Activated CD8-positive, alpha-beta memory T cell treated with anti-CD3 and anti-CD28 coated beads for 48 hours (primary cell): Measurements from ENCODE around the gene CEMP1.

Experiments used
- DNase-seq, 3 experiments: peaks; one replicate each; pipeline ENCODE4 v3.0.0-alpha.2; 2020; ENCODE audit warnings: low read depth in 2 of 3, low spot score in 2 of 3

Gene CEMP1

DNA sequence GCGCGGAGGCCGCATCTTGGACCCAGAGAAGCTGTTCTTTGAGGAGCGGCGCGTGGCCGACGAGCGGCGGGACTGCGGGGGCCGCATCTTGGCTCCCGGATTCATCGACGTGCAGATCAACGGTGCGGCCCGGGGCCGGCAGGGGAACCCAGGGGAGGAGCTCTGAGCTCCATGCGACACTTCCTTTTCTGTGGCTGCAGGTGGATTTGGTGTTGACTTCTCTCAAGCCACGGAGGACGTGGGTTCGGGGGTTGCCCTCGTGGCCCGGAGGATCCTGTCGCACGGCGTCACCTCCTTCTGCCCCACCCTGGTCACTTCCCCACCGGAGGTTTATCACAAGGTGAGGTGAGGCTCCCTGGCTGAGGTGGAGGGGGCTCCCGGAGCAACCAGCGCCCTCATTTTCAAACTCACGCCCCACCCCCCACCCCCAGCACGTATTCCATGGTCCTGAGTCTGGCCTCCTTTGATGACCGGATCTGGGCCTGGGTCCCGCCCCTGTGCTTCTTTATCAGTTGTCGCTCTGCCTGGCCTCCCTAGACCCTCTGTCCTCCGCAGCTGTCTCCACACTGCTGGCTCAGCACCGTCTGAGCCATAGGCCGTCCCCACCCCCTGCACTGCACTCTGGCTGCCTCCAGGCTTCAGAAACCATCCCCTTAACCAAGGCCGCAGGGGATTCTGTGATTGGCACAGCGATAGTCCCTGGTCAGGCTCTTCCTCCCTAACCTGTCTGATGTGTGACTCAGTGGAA, 10.2 kb downstream of the CEMP1 start:
- no peak for DNase-seq

DNA sequence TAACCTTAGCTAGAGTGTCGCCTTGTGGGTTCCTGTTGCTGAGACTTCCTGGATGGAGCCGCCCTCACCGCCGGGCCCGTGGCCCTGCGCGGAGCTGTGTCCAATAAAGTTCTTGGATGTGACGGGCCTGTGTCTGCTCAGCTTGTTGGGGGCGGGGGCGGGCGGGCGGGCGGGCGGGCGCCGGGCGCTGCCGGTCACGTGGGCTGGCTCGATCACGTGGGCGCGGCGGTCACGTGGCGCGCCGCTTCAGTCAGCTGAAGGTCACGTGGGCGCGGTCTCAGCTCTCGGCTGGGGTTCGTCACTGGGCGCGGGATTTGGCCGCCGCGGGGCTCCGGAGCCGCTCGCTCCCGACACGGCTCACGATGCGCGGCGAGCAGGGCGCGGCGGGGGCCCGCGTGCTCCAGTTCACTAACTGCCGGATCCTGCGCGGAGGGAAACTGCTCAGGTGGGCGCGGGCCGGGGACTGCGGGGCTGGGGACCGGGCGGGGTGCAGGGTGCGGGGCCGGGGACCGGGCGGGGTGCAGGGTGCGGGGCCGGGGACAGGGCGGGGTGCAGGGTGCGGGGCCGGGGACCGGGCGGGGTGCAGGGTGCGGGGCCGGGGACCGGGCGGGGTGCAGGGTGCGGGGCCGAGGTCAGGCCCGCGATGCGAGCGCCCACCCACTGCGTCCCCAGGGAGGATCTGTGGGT, 11.0 kb downstream of the CEMP1 start, which contains the start of gene AMDHD2:
AMDHD2 (plus strand) TSS at position 275 of the 687 bp plus-strand sequence; CDS start at position 363, 88 bp downstream.
- DNase-seq: peak; percentile 69 to 82 (median 78)

DNA sequence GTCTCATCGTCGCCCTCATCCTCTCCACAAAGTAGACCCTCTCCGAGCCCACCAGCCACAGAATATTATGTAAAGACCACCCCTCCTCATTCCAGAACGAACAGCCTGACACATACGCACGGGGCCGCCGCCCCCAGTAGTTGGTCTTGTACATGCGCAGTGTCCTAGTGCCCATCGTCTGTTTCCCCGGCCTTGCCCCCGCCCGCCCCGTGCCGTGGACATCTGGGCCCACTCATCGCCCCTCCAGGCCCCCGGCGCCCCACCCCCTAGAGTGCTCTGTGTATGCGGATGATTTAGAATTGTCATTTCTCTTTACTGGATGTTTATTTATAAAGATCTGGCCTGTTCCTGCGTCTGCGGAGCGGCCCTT, 11.5 kb downstream of the CEMP1 start:
- no peak for DNase-seq

DNA sequence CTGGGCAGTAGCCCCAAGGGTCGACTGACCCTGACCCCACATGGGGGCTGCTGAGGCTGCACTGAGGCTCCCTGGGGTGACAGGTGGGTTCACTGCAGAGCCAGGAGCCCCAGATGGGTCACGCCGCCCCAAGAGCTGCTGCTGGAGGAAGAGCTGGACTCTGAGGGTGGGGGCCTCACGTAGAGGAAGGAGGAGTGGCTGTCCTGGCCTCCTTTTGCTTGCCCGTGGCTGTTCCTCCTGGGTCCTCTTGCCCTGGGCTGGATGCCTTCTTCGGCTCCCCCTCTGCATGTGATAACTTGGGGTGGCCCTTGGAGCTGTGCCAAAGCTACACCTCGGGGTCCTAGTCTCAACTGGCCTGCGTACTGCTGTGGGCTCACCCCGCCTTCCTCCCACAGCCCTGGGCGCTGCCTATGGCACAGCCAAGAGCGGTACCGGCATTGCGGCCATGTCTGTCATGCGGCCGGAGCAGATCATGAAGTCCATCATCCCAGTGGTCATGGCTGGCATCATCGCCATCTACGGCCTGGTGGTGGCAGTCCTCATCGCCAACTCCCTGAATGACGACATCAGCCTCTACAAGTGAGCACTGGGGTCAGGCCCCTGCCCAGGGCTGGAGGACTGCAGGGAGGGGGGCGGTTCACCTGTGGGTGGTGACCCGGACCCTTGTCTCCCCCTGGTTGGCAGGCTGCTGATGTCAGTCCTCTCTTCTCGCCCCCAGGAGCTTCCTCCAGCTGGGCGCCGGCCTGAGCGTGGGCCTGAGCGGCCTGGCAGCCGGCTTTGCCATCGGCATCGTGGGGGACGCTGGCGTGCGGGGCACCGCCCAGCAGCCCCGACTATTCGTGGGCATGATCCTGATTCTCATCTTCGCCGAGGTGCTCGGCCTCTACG, 12.1 kb downstream of the CEMP1 start:
- DNase-seq: no peak

DNA sequence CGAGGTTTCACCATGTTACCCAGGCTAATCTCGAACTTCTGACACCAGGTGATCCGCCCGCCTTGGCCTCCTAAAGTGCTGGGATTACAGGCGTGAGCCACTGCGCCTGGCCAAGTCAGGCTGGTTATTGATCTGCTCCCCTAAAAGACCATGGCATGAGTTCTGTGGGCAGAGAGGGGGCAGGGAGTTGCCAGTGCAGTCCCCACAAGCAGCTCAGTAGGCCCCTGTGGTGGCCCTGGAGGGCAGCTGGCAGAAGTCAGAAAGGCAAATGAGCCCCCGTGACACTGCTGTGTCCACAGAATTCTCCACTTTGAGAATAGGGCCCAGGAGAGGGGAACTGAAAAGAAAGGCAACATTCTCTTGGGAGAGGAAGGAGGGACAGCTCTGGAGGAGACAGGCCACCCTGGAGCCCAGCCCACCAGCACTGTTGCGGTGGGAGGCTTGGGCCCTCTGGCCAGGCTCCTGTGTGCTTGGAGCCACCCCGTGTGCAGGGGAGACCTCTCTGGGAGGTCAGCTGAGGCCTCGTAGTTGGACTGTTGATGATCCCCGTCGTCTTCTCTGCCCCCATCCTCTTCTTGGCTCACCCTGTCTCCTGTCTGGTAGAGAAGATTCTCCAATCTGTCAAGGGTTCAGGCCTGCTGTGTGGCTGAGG, 13.1 kb downstream of the CEMP1 start:
- DNase-seq: no peak

DNA sequence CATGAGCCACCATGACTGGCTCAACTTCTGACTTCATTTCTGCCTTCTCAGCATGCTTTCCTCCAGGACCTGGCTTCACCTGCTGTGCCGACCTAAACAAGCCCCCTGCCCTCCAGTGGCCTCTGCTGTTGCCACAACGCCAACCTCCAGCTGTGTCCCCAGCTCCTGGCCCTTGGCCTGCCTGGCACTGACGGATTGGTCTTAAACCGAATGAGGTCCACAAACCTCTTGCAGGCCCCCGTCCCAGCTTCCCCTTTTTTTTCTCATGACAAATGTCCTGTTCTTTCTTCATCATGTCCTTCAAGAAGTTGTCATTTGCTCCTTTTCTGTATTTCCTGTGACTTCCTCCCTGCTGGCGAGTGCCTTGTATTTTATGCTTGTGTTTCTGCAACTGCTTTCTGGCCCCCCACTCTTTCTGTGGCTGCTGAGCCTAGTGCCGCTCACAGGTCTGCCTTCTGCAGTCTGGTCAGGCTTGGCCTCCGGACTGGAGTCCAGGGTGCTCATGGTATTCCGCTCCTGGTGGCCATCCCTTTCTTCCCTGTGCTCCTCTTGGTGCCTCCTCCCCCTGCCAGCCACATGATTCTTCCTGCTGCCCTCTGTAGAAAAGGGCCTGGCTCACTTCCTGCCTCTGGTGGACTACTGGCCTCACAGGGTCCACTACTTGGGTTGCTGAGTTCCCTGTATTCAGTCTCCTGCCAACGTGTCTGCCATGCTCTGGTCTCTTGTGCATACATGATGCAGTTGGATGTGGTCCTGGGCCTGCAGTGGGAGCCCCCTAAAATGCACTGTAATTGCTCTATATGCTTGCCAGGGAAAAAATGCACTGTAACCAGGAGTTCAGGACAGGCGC, 14.6 kb downstream of the CEMP1 start:
- DNase-seq: no peak

DNA sequence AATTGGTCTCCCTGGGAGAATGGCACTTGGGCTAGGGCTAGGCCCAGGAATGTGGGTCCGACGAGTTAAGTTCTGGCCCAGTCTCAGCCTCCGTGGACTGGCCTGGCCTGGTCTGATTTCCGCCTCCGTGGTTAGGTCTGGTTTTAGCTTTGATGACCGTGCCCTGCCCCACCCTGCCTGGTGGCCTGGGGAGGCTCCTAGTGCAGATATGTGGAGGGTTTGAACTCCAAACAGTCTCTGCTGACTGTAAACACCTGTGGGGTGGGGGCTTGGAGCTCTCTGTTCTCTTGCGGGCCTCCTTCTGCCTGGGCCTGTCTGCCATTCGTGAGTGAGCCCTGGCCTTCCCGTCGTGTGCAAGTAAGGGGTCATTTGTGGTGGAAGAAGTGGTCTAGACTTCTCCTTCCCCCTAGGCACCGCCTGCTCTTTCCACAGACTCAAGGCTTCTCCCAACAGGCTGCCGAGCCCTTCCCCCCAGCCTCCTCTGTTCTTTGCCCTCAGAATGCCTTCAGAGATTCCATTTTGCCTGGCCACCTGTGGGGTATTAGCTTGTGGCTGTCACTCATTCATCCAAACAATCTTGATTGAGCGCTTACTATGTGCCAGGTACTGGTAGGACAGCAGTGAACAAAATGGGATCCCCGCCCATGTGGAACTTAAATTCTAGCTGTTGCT, 15.9 kb downstream of the CEMP1 start:
- no peak for DNase-seq

DNA sequence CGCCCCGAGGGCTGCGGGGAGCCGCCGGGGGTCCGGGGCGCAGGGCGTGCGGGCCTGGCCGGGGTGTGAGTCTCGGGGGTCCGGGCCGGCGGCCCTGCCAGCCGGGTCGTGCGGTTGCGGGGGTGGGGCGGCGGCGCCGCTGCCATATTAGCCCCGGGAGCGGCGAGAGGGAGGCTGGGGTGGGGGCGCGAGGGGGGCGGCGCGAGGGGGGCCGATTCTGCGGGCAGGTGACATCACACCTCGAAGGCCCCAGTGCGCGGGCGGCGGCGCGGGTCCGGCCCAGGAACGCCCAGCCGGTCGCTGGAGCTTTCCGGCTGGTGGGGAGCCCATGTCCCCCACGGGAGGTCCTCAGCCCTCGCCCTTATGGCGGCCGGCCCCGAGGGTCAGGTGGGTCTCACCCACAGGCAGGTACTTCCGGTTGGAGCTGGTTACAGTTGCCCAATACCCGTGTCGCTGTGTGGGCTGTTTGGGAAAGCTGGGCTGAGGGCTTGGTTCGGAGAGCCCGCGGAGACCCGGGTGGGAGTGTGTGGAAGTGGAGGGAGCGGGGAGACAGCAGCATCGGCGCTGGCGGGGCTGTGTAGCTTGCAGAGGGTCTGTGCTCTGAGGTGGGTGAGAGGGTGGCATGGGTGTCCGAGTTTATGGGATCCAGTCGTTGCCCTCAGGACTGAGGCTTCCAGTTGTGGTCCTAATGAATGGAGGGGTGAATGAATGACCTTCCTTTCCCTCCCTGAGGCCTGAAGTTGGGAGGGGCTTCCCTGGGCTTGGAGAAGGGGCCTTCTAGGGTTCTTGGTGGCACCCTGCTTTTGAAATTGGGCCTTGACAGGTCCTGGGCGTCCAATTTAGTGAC, 16.7 kb downstream of the CEMP1 start:
- no peak for DNase-seq

DNA sequence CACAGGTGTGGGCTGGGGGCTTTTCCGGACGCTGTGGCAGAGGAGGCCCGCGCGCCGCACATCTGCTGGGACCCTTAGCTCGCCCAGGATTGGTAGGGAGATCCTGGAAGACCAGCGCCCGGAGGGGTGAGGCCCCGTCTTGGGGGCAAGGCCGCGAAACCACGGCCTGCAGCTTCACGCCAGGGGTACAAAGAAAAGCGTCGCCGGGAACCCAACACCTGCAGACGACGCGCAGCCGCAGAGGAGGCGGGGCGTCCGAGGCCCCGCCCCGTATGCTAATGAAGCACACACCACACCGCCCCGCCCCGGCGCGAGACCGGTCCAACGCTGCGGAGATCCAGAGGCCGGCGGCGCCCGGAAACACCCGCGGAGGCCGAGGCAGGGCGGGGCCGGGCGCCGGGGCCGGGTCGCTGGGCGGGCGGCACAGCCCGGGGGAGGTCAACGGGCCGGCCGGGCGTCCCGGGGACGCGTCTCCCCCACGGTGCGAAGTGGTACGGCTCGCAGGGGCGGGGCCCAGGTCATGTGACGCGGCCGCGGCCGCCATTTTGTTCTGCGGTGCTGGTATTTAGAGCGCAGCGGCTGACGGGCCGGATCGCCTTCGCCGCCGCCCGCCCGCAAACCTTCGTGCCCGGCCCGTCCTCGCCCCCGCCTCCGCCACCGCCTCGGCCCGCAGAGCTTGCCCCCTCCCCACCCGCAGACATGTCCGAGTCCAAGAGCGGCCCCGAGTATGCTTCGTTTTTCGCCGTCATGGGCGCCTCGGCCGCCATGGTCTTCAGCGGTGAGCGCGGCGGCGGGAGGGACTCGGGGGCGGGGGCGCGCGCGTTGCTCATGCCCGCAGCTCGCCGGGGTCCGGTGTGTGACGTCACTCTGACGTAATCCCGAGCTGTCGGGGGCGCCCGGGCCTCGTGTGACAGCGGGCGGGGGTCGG, 17.5 kb downstream of the CEMP1 start, which contains the start of gene ATP6V0C:
ATP6V0C (plus strand) TSS at position 548 of the 928 bp plus-strand sequence; CDS start at position 700, 152 bp downstream.
- peak; percentile 71 to 90 (median 83) for DNase-seq

DNA sequence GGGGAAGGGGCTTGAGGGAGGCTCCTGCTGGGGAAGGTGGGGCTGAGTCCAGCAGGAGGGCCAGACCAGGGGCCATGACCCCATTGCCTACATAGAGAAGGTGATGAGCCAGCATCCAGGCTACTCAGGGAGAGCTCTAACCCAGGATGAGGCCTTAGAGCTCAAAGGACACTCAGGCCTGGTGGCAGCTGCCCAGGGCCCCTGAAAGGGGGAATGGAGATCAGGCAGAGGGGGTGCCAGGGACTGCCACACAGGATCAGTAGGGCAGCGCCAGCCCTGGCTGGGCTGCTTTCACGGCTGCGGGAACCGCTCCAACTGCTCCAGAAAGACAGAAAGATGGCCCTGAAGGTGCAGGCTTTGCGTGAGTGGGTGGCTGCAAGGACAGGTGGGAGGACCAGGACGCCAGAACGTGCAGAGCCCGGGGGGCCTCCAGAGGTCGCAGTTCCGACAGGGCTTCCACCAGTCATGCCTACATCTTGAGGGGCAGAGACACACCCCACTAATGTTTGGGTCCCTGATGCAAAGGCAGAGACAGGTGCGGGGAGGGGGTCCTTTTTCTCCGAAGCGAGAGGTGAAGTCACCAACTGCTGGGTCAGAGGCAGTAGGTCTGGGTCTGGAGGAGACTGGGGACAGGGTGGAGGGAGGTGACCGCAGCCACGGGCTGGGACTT, 18.3 kb downstream of the CEMP1 start:
- no peak for DNase-seq

DNA sequence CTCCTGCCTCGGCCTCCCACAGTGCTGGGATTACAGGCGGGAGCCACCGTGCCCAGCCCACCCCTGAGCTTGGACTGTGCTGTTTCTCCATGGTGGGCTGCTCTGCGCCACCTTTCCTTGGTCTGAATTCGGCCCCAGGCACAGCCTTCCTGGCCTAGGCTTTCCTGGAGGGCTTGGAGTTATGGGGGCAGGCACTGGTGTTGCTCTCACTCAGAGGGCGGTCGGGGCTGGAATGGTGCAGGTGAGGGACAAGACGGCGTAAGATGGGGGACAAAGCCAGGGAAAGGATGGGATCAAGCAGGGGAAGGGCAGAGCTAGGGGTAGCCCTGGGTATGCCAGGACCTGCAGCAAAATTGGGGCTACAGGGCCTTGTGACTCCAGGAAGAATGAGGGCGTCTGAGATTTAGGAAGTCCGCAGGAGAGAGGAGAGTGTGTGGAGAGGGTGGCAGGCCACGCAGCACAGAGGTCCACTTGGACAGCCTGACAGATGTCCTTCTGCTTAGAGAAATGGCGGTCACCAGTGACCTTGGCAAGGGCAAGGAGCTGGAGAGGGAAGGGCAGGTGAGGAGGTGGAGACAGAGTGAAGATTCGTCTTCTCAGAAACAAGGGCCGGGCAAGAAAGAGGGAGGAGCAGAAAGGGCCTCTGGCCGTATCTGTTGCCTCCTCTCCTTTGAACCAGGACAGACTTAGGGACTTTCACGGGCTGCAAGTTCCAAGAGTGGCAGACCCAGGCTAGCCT, 19.0 kb downstream of the CEMP1 start:
- no peak for DNase-seq

DNA sequence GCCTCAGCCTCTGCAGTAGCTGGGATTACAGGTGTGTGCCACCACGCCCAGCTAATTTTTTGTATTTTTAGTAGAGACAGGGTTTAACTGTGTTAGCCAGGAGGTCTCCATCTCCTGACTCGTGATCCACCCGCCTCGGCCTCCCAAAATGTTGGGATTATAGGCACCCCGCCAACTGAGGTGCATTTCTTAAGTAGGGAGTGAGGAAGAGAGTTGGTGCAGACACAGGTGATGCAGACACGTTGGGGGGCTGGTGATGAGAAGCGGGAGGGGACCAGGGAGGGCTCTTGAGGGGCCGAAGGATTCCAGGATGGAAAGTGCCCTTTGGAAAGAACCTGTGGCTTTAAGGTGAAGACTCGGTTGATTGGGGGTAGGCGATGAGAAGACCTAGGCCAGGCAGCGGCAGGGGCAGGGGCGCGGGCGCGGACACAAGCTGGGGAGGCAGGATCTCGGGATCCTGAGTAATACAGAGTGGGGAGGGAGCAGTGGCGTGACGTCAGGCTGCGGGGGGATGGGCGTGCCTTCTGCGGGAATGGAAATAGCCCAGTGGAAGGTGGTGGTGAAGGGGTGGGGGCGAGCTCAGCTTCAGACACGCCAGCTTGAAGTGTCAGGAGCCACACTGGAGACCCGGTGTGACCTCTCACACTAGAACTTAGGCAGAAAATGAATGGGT, 19.9 kb downstream of the CEMP1 start:
- DNase-seq: no peak

DNA sequence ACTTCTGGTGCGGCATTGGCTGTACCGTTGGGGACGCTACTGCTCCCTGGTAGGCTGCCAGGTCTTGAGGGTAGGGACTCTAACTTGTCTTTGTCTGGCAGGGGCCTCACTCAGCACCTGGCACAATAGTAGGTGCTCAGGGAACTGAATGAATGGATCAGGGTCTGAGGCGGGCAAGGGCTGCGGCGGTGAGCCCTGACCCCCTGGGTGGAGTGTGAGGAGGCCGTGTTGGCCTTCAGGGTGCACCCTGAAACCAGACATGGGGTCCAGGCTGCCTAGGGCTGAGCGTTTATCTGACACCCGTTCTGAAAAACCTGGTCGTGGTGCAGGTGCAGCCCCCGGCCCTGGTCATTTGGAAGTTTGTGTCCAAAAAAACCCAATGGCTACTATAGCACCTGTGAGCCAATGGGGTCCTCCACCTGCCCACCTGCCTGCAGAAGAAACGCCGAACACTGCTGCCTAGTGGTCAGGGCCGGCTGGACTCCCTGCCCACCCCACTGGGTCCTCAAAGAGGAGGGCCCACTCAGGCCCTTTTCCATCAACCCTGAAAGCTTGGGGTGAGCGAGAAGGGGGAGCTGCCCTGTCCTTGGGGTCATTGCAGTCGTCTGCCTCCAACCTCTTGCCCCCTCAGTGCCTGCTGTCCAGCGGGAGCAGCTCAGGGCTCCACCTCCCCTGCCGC, 22.3 kb downstream of the CEMP1 start:
- no peak for DNase-seq

DNA sequence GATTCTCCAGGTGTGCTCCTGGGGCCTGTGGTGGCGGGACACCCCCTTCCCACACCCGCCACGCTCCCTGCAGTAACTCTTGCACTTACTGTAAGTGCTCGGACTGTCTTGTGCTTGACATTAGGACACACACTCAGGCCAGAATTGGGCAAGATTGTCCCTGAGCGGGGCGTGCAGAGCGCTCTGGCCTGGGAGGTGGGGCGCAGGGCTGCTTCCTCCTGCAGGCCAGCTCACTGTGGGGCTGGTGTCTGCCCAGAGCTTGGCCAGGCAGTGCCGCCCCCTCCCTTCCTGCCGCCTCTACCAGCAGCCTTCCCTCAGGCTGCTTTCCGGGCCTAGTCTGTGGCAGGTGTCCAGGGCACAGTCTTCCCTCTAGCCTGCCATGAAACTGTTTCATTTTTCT, 23.5 kb downstream of the CEMP1 start:
- no peak for DNase-seq

DNA sequence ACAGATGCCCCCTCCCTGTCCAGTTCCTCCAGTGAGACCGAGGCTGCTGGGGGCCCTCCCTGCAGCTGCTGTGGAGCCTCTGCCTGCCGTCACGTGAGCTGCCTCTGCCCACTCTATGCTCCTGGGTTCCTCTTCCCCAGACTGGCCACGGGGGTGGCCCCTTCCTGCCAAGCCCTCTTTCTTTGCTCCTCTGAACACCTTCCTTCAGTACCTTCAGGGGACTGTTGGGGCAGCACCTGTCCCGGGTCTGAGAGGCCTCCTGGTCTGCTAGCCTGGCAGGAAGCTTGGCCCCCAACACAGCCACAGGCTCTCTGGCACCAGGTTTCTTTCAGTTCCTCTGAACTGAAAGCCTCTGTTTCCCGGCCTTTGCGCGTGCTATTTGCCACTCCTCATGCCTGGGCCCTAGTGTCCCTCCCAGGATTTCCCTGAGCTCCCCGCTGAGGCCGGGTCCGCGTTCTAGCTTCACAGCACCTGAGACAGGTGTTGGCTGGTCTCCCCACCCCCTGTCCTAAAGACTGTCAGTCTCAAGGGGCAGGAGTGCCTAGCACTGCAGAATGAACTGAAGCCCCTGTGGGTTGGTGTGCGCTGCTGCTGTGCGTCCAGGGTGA, 24.1 kb downstream of the CEMP1 start:
- no peak for DNase-seq
